DND-41 (cell line): Measurements from ENCODE around the gene ACE.

ENCODE experiments used
- ATAC-seq: fragments of 200-7000 bp; cut with Tn5 transposase; 3 replicates; pipeline ENCODE4 v1.9.1; 2021; ENCODE audit warnings: low read depth; ENCODE audit not compliant: insufficient read depth
- DNase-seq: peaks from one replicate; pipeline ENCODE4 v3.0.0-alpha.2; 2020
- H2AFZ ChIP-seq: 2 replicates; pipeline ENCODE4 v1.6.0; 2012; ENCODE audit warnings: low read depth, low read length
- H3K27ac ChIP-seq: 2 replicates; pipeline ENCODE4 v1.5.1; 2012; ENCODE audit warnings: low read length, inconsistent platforms
- H3K27me3 ChIP-seq: fragments of 200-600 bp; sonication (generic); 2 replicates; pipeline ENCODE4 v1.6.0; 2012; ENCODE audit warnings: low read length, mild to moderate bottlenecking, inconsistent platforms; ENCODE audit not compliant: insufficient read depth, poor library complexity
- H3K36me3 ChIP-seq: 2 replicates; pipeline ENCODE4 v1.5.1; 2012; ENCODE audit warnings: low read length, inconsistent platforms; ENCODE audit not compliant: insufficient read depth
- H3K4me1 ChIP-seq: 2 replicates; pipeline ENCODE4 v1.5.1; 2012; ENCODE audit warnings: mild to moderate bottlenecking, low read length; ENCODE audit not compliant: insufficient read depth
- H3K4me2 ChIP-seq: 2 replicates; pipeline ENCODE4 v1.6.0; 2012; ENCODE audit warnings: mild to moderate bottlenecking, moderate library complexity, low read length, inconsistent platforms; ENCODE audit not compliant: insufficient read depth
- H3K4me3 ChIP-seq, 2 experiments: fragments of 200-600 bp in 1 of 2; shearing (Covaris generic) in 1 of 2; 2 replicates each; pipeline ENCODE4 v1.5.1; 2012 to 2016; ENCODE audit warnings: inconsistent platforms in 2 of 2, low read length in 2 of 2, mild to moderate bottlenecking in 2 of 2, low read depth in 1 of 2, moderate library complexity in 1 of 2
- H3K79me2 ChIP-seq: 2 replicates; pipeline ENCODE4 v1.6.0; 2012; ENCODE audit warnings: low read length, inconsistent platforms; ENCODE audit not compliant: insufficient read depth
- H3K9ac ChIP-seq: 2 replicates; pipeline ENCODE4 v1.6.0; 2012; ENCODE audit warnings: low read depth, mild to moderate bottlenecking, inconsistent platforms, low read length, moderate library complexity
- H3K9me3 ChIP-seq: 2 replicates; pipeline ENCODE4 v1.5.1; 2012; ENCODE audit warnings: low read length, moderate library complexity, mild to moderate bottlenecking, inconsistent platforms; ENCODE audit not compliant: insufficient read depth, severe bottlenecking
- H4K20me1 ChIP-seq: 2 replicates; pipeline ENCODE4 v1.6.0; 2012; ENCODE audit warnings: low read length; ENCODE audit not compliant: insufficient read depth
- CTCF ChIP-seq: IDR thresholded peaks from 2 replicates; pipeline ENCODE4 v1.5.1; 2012; ENCODE audit warnings: borderline replicate concordance, low read length, moderate library complexity, mild to moderate bottlenecking; ENCODE audit not compliant: poor library complexity, severe bottlenecking; ENCODE audit errors: extremely low read depth
- EZH2 ChIP-seq: IDR thresholded peaks from 3 replicates; pipeline ENCODE4 v1.6.1; 2012; ENCODE audit warnings: borderline replicate concordance, low read depth, mild to moderate bottlenecking, moderate library complexity, low read length, inconsistent platforms; ENCODE audit not compliant: severe bottlenecking

The ACE gene

GRCh38 chr17:63445065-63445464 is 31.8 kb upstream of the ACE start:
- Histone ChIP-seq H4K20me1 (no peaks in the 10 kb centered on the region), H3K36me3 (no peaks in the 10 kb centered on the region), H3K4me1 (peaks cover under 1% of the 10 kb centered on the region; the same call in 1 of the 2 replicates), H3K27ac (no peak overlapping the region), H3K9me3 (no peaks in the 10 kb centered on the region), H3K79me2 (no peaks in the 10 kb centered on the region), H3K4me2 (no peak overlapping the region), H3K4me3 (no peak overlapping the region), H2AFZ (no peak overlapping the region), H3K27me3 (no peaks in the 10 kb centered on the region), H3K9ac (no peak overlapping the region)
- DNase-seq (no peak), ATAC-seq (no peak)
- TF ChIP-seq CTCF, result no peak
- no peak for TF ChIP-seq EZH2

GRCh38 chr17:63445571-63445953 is 31.3 kb upstream of the ACE start:
- H3K27ac ChIP-seq, result no peak overlapping the region
- no peak overlapping the region for H3K4me3 ChIP-seq
- H3K79me2 ChIP-seq, result no peaks in the 10 kb centered on the region
- H2AFZ ChIP-seq, result no peak overlapping the region
- no peak overlapping the region for H3K9ac ChIP-seq
- DNase-seq (no peak), ATAC-seq (no peak)
- H3K27me3 ChIP-seq, result no peaks in the 10 kb centered on the region
- no peaks in the 10 kb centered on the region for H4K20me1 ChIP-seq
- no peak overlapping the region for H3K4me2 ChIP-seq
- H3K4me1 ChIP-seq, result no peaks in the 10 kb centered on the region
- H3K36me3 ChIP-seq, result no peaks in the 10 kb centered on the region
- no peaks in the 10 kb centered on the region for H3K9me3 ChIP-seq
- TF ChIP-seq EZH2, result no peak

- H3K4me1 ChIP-seq, result no peaks in the 10 kb centered on the region
- ATAC-seq (no peak), DNase-seq (no peak)
- no peak for TF ChIP-seq EZH2
- TF ChIP-seq CTCF, result no peak
- no peak within 1 kb of the TSS for H2AFZ ChIP-seq
- no peaks in the 10 kb centered on the region for H4K20me1 ChIP-seq
- no peak within 1 kb of the TSS for H3K27ac ChIP-seq
- H3K36me3 ChIP-seq, result no peaks in the 10 kb centered on the region
- no peaks in the 10 kb centered on the region for H3K27me3 ChIP-seq
- H3K9me3 ChIP-seq, result no peaks in the 10 kb centered on the region
- H3K4me3 ChIP-seq, result no peak within 1 kb of the TSS
- no peaks in the 10 kb centered on the region for H3K79me2 ChIP-seq
- H3K4me2 ChIP-seq, result no peak within 1 kb of the TSS
- no peak within 1 kb of the TSS for H3K9ac ChIP-seq
Observed at GRCh38 chr17:63445954-63446752, 30.7 kb upstream of the ACE start, which contains the start of gene CYB561. TSS of gene CYB561 (minus strand) at chr17:63446306. CDS start at chr17:63437547, 8,759 bp downstream.

GRCh38 chr17:63446753-63447470 is 29.9 kb upstream of the ACE start:
- H3K79me2 ChIP-seq, result no peaks in the 10 kb centered on the region
- no peak overlapping the region for H3K4me2 ChIP-seq
- H3K4me1 ChIP-seq, result no peaks in the 10 kb centered on the region
- no peaks in the 10 kb centered on the region for H3K36me3 ChIP-seq
- H4K20me1 ChIP-seq, result no peaks in the 10 kb centered on the region
- no peak for TF ChIP-seq EZH2
- H3K4me3 ChIP-seq, result no peak overlapping the region
- no peaks in the 10 kb centered on the region for H3K9me3 ChIP-seq
- DNase-seq (peak; percentile 51), ATAC-seq (peak; percentile 66)
- H3K27ac ChIP-seq, result no peak overlapping the region
- H2AFZ ChIP-seq, result no peak overlapping the region
- no peaks in the 10 kb centered on the region for H3K27me3 ChIP-seq
- no peak overlapping the region for H3K9ac ChIP-seq
